HG02884 (cell line): ENCODE measurements around the gene TMC7.

ENCODE experiments used
- ATAC-seq: cut with Tn5 transposase; IDR thresholded peaks from one replicate; pipeline ENCODE4 v1.9.1; 2021; ENCODE audit warnings: mild to moderate bottlenecking, moderate library complexity; ENCODE audit not compliant: unreplicated experiment

Gene TMC7

DNA sequence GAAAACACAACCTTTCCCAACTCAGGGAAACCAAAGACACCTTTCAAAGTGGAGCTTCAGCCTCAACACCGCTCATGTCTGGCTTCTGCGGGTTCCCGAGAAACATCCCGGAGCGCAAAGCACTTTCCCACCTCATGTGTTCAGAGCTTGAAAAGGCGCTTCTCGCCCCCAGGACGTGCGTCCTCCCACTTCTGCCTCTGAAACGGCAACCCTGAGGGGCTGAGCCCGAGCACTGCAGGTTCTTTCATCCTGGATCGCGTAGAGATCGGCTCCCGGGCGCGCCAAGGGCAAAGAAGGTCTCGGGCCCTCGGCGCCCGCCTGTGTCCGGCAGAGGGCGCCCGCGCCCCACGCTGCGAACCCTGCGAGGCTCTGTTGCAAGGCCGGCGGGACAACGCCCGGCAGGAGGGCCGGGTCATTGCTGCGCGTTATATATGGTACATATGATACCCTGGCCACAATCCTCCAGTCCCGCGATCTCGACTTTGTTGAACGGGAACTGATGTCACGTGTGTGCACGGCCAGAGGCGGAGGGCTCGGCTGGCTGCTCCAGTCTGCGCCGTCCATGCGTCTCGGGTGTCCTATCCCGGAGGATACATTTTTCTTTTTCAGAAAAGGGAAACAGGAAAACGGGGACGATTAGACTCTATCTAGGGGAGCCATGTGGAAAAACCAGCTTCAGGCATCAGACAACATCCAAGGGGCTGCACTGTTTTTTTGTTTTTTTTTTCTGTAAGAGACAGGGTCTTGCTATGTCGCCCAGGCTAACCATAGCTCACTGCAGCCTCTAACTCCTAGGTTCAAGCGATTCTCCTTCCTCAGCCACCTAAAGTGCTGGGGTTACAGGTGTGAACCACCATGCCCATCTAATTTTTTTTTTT, 102.8 kb downstream of the TMC7 start:
- no peak for ATAC-seq

DNA sequence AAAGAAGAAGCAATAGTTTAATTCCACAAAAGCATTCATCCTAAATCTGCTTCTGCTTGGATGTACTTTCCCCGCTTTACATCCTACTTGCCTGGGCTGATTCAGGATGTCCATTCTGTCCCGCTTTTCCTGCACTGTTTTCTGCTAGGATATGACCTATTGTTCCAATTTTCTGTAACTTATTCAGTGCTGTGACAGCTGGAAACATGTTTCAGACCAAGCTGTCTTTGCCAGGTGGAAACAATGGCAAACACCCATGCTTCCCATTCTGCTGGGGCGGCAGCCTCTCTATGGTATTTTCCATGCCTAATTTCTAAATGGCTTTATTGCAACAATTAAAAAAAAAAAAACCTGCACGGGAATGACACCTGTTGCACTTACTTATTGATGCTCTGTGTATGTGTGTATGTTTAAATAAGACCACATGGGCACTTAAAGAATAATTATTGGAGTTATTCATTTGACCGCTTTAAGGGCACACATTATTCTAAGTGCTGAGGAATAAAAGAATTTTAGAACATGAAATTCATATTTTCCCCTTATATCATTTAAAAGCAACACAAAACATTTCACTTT, 104.7 kb downstream of the TMC7 start:
- ATAC-seq: no peak

DNA sequence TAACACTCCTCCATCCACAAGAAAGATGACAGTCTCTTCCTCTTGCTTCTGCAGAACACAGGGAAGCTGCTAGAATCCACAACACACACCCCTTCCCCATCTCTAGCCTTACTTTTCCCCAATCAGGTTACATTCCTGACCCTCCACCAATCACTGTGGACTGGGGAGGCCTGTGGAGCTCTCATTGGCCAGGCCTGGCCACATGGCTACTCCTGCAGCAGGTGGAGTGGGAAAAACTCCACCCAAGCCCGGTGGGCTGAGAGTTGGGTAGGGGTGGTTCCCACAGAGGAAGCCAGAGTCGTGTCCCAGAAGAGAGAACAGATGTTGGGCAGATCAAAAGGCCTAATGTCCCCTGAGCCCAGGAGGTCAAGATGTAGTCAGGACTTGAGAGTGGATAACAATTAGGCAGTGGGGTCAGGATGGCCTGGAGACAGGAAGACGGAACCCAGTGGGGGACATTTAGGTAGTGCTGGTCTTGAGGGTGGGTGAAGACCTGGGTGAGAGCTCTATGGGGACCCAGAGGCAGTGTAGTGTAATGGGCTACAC, 105.7 kb downstream of the TMC7 start:
- ATAC-seq: no peak

DNA sequence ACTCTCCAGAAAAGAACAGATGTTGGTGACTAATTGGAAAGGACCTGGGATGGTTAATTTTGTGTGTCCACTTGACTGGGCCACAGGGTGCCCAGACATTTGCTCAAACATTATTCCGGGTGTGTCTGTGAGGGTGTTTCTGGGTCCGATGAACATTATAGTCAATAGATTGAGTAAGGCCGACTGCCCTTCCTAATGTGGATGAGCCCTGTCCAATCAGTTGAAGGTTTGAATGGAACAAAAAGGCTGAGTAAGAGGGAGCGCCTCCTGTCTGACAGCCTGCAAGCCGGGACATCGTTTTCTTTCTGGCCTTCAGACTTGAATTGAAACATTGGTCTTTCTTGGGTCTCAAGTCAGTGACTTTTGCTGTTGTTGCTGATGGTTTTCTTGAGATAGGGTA, 107.2 kb downstream of the TMC7 start:
- ATAC-seq: no peak

DNA sequence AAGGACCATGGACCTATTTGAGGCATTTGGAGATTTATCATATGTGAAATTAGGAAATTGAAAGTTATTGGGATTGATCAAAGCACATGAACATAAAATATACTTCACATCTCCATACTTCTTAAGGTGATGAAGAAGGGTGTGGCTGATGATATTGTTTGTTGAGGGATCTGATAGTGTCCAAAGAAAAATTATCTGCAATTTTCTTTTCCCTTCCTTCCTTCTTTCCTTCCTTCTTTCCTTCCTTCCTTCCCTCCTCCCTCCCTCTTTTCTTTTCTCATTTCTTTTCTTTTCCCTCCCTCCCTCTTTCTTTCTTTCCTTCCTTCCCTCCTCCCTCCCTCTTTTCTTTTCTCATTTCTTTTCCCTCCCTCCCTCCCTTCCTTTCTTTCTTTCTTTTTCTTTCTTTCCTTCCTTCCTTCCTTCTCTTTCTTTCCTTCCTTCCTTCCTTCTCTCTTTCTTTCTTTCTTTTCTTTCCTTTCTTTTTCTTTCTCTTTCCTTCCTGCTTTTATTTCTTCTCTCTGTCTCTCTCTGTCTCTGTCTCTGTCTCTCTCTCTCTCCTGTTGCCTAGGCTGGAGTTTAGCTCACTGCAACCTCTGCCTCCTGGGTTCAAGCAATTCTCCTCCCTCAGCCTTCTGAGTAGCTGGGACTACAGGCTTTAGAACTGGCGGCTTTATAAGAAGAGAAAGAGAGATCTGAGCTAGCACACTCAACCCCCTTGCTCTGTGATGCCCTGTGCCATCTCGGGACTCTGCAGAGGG, 109.1 kb downstream of the TMC7 start:
- ATAC-seq: no peak

DNA sequence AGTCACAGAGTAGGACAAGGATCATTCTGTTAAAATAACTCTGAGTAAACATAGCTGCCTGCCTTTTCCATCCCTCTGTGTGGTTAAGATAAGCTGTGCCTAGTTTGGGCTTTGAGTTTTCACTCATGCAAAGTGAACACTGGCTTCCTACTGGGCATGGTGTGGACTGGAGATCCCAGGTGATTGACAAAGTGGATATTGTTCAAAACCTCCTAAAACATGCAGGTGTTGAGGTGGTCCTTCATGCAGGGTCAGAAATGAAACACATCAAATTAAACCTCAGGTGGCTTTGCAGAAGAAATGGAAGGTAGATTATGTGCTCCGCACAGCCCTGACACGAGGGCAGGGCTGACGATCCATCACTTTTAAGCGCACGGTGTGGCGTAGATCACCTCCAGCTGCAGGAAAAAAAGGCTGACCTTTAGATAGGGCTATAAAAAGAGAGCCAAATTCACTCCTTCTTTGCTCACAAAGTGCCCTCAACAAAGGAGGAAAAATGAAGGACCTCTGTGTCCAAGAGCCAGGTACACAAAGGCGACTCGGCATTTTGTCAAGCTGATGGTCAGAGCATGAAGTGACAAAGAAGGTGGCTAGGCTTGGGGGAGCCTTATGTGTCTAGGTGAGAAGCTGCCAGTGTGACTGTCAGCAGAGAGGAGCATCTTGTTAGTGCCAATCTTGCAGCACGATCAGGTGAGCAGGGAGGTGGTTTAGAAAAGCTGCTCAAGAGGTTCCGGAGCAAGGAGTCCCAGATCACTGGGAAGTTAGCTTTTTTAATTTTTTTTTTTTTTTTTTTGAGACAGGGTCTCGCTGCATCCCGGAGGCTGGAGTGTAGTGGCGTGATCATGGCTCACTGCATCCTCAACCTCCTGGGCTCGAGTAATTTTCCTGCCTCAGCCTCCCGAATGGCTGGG, 110.2 kb downstream of the TMC7 start:
- no peak for ATAC-seq

DNA sequence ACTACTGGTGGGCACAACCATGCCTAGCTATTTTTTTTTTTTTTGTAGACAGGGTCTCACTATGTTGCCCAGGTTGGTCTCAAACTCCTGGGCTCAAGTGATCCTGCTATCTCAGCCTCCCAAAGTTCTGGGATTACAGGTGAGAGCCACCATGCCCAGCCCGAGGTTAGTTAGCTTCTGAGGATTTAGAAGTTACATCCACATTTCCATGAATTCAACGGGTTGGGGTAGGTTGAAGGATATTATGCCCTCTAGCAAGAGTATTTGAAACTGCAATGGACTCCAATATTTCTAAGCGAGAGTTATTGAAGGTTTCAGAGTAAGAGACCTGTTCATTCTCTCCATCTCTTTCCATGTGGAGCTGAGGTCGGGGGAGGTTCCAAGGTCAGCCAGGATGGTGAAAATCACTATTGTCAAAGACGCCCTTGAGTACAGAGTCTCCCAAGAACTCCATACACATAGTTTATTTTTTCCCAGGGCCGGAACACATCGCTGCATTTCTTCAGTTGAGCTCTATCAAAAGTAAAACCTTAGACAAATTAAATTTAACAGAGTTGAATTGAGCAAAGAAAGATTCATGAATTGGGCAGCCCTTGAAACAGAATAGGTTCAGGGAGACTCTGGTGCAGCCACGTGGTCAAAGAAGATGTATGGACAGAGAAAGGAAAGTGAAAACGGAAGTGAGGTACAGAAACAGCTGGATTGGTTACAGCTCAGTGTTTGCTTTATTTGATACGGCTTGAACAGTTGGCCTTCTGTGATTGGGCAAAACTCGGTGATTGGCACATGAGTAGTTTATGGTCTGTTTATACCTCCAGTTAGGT, 111.0 kb downstream of the TMC7 start:
- ATAC-seq: no peak

DNA sequence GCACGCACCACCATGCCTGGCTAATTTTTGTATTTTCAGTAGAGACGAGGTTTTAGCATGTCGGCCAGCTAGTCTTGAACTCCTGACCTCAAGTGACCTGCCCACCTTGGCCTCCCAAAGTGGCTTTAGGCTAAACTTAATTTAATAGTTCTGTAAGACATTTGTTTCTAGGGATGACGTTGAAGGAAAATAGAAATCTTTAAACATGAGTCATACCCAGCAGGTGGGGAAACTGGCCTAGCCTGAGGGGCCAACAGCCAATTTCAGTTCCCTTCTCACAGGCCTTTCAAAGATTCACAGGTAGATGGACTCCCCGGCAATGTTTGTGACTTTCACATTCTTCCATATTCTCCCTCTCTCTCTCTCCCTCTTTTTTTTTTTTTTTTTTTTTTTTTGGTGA, 111.9 kb downstream of the TMC7 start:
- no peak for ATAC-seq

DNA sequence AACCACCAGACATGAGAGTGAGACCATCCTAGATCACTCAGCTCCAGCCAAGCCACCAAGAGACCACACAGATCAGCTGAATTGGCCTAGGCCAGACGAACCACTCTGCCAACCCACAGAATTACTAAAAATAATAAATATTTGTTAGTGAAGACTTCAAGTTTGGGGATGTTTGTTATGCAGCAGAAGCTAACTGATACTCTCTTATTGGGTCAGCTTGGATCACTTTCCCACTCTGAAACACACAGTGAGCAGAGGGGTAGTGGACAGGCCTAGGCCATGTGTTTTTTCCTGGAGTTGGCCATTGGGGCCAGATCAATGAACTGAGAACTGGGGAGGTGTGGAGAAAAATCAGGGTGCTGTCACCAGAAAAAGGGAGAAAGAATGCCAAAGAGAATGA, 114.4 kb downstream of the TMC7 start:
- no peak for ATAC-seq

DNA sequence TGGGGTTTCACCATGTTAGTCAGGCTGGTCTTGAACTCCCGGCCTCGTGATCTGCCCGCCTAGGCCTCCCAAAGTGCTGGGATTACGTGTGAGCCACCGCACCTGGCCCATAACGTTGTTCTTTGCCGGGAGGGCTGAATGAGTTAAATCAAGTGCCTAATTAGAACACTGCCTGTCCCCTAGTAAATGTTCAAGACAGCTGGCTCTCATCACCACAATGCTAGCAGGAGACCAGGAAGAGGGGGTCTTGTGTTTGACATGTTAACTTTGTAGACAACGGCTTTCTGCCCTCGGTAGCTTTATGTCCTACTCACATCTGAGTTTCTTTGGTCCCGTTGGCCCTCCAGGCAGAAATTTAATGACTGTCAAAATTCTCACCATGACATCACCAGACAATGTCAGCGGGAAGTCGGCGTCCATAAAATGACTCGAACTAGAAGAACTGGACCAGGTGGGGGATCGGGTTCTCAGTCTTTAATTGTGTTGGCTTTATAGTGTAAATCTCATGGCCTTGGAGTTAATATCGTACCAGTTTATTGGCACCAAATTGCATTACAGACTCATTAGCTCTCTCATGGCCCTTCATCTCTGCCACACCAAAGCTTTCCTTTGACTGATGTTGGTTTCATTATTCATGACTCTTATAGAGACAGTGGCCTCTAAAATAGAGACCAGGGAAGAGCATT, 118.6 kb downstream of the TMC7 start:
- no peak for ATAC-seq

DNA sequence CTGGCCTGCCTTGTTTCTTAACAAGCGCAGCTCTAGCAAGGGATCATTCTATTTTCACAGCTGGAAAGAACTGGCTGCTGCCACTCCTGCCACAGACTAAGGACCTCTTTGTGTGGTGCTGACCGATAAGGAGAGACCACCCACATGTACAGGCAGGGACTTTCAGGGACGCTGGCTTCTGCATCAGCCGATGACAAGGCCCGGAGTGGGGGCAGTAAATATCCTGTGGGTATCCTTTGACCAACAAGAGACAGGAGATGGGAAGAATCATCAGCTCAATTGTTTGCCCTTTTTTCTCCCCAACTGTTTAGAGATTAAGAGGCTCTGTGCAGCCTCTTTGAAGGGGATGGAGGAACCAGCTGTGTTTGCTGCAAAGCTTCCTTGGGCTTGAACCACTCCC, 120.9 kb downstream of the TMC7 start:
- ATAC-seq: no peak

DNA sequence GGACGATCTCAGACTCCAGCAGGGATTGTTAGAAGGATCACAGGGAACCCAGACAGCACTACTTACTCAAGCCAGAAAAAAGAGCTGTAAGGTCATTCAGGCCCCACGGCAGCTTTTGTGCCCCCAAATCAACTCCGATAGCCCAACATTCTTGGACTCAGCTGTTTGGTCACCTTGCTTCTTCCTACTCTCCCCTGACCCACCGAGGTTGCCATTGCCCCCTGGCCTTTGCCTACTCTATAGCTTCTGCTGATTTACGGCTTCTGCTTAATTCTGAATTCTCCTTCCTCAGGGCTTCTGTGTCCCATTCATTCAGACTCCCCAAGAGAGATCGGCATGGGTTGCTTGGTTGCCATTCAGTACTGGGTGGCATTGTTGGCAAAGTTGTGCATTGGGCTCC, 121.4 kb downstream of the TMC7 start:
- ATAC-seq: no peak

DNA sequence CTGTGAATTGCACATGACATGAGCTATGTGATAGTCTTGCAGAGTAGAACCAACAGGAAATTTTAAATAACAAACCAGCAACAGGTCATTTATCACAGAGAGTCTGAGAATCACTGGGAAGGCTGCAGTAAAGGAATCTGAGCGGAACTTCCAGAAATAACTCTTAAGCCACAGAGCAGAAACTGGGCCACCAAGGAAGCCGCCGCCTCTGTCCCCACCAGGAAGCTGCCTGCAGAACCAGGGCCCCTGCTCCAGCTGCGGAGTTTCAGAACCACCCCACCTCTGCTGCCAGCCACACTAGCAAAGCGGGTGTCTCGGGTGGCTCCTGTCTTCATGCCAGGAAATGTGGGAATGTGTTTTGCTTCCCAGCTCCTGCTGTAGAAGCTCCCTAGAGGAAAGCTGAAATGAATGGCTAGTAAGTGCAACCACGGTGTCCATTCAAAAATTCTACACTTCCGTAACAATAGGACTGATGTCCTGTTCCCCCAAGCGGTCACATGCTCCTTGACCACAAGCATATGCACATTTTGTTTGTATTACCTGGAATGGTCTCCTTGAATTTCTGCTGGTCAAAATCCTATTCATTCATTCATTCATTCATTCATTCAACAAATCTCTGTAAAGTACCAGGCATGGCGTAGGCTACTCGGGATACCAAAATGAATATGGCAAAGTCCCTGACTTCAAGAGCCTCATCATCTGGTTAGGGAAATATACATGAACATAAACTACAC, 122.3 kb downstream of the TMC7 start:
- ATAC-seq: no peak

DNA sequence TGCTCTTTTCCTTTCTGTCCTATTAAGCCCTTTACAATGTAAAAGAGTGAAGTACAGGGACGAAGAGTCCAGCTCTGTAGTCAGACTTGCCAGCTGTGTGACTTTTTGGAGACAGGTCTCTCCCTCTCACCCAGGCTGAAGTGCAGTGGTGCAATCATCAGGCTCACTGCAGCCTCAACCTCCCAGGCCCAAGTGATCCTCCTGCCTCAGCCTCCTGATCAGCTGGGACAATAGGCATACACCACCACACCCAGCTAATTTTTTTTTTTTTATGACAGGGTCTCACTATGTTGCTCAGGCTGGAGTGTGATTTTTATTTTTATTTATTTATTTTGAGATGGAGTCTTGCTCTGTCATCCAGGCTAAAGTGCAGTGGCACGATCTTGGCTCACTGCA, 122.9 kb downstream of the TMC7 start:
- no peak for ATAC-seq

DNA sequence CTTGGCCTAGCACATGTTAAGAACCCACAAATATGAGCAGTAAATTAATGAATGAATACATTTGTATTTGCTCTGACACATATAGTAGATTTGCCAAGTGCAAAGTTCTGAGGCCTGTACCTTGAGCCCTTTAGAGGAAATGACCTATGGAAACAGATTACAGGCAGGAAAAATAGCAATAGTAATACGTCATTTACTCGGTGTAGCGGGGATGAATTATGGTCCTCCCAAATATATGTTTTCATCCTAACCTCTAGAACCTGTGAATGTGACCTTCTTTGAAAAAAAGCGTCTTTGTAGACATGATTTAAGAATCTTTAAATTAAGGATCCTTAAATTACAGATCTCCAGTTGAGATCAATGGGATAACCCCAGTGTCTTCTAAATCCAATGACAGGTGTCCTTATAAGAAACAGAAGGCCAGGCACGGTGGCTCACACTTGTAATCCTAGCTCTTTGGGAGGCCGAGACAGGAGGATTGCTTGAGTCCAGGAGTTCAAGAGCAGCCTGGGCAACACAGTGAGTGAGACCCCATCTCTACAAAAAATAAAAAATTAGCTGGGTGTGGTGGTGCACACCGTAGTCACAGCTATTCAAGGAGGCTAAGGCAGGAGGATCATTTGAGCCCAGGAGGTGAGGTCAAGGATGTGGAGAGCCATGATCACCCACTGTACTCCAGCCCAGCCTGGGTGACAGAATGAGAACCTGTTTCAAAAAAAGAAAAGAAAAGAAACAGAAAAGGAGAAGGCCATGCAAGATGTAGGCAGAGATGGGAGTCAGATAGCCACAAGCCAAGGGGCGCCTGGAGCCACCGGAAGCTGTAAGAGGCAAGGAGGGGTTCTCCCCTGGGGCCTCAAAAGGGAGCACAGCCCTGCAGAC, 124.9 kb downstream of the TMC7 start:
- ATAC-seq: no peak

DNA sequence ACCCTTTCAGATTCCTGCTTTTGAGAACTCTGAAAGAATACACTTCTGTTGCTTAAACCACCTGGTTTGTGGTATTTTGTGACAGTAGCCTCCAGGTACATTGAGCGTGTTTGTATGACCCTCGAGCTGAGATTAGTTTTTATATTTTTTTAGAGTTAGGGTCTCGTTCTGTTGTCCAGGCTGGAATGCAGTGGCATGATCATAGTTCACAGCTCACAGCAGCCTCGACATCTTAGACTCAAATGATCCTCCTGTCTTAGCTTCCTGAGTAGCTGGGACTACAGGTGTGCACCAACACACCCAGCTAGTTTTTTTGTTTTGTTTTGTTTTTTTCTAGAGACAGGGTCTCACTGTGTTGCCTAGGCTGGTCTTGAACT, 125.5 kb downstream of the TMC7 start:
- ATAC-seq: no peak

DNA sequence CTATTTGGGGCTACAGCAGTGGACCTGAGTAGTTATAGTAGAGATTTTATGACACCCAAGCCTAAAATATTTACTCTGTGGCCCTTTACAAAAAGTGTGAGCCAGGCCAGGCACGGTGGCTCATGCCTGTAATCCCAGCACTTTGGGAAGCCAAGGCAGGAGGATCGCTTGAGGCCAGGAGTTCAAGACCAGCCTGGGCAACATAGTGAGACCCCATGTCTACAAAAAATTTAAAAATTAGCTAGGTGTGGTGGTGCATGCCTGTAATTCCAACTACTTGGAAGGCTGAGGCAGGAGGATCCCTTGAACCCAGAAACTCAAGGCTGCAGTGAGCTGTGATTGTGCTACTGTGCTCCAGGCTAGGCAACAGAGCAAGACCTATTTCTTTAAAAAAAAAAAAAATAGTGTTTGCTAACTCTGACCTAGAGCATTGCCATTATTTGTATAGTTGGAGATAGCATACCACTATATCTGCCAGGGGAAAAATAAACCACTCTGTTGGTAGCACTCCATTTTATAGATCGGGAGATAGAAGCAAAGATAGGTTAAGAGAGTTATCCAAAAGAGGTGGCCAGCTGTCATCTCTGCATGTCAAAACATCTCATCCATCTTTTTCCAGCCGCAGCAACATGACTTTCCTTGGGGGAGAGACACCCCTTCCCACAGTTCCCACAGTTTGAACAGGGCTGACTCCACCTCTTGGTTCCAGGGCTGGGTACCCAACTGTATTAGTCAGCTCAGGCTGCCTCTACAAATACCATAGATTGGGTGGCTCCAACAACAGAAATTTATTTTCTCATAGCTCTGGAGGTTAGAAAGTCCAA, 127.0 kb downstream of the TMC7 start:
- ATAC-seq: no peak
